Lower lobe of right lung (tissue), 2 donors: ENCODE results near the gene CTNNA3. TPM values are rescaled to one million over a fixed set of nuclear protein-coding genes. Genes with fewer than 3 reads are reported as not detected.

Source experiments
- ATAC-seq, 2 donors: fragments of 200-7000 bp; cut with Tn5 transposase; one replicate each; pipeline ENCODE4 v1.9.1; 2020 to 2022; ENCODE audit warnings: mild to moderate bottlenecking in 2 of 2, moderate library complexity in 2 of 2
- DNase-seq: peaks from one replicate; pipeline ENCODE4 v3.0.0-alpha.2; 2020
- H3K27ac ChIP-seq: fragments of 200-600 bp; one replicate; pipeline ENCODE4 v1.8.0; 2022
- H3K27me3 ChIP-seq: fragments of 200-600 bp; one replicate; pipeline ENCODE4 v1.8.0; 2022; ENCODE audit warnings: low read depth
- H3K36me3 ChIP-seq: fragments of 200-600 bp; one replicate; pipeline ENCODE4 v1.8.0; 2022; ENCODE audit warnings: mild to moderate bottlenecking
- H3K4me1 ChIP-seq: fragments of 200-600 bp; one replicate; pipeline ENCODE4 v1.8.0; 2022
- H3K4me3 ChIP-seq: fragments of 200-600 bp; one replicate; pipeline ENCODE4 v1.8.0; 2022; ENCODE audit warnings: mild to moderate bottlenecking
- H3K9me3 ChIP-seq: fragments of 200-600 bp; one replicate; pipeline ENCODE4 v1.8.0; 2022
- intact Hi-C: fragments of 100-400 bp; cut with DNase I; formaldehyde crosslinking; loops from one replicate; pipeline ENCODE4 v1.11.0; 2022
- total RNA-seq: library from RNA; stranded (reverse); fragmentation: NEBNext Ultra II Directional; extraction: Animal tissue kit (Norgen Biotek cat#: 25700); gene quantifications from one replicate; pipeline ENCODE4 v1.2.1, GENCODE V29; 2021
- TF ChIP-seq, protein P1 (sequence below): fragments of 200-600 bp; IDR thresholded peaks from one replicate; pipeline ENCODE4 v1.8.0; 2022; ENCODE audit warnings: antibody characterized with exemption, mild to moderate bottlenecking
- donor health status: DM: no; HTN: yes; CAD: no; lungs with severe emphysema.

Gene CTNNA3
- total RNA-seq, 1 donor from 2014 or later: not detected

- Histone ChIP-seq H3K4me1 (no peaks in the 10 kb centered on the region), H3K9me3 (no peaks in the 10 kb centered on the region), H3K27ac (no peak overlapping the region), H3K4me3 (no peak overlapping the region), H3K36me3 (no peaks in the 10 kb centered on the region), H3K27me3 (no peaks in the 10 kb centered on the region)
- TF ChIP-seq, protein P1, sequence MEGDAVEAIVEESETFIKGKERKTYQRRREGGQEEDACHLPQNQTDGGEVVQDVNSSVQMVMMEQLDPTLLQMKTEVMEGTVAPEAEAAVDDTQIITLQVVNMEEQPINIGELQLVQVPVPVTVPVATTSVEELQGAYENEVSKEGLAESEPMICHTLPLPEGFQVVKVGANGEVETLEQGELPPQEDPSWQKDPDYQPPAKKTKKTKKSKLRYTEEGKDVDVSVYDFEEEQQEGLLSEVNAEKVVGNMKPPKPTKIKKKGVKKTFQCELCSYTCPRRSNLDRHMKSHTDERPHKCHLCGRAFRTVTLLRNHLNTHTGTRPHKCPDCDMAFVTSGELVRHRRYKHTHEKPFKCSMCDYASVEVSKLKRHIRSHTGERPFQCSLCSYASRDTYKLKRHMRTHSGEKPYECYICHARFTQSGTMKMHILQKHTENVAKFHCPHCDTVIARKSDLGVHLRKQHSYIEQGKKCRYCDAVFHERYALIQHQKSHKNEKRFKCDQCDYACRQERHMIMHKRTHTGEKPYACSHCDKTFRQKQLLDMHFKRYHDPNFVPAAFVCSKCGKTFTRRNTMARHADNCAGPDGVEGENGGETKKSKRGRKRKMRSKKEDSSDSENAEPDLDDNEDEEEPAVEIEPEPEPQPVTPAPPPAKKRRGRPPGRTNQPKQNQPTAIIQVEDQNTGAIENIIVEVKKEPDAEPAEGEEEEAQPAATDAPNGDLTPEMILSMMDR: no peak
- ATAC-seq: no peak
- intact Hi-C loops: no loop called here
- DNase-seq: no peak
Observed at GRCh38 chr10:66629996-66630395, 1066.0 kb downstream of the CTNNA3 start.

- Histone ChIP-seq H3K4me3 (no peak overlapping the region), H3K36me3 (no peaks in the 10 kb centered on the region), H3K9me3 (no peaks in the 10 kb centered on the region), H3K4me1 (no peaks in the 10 kb centered on the region), H3K27me3 (no peaks in the 10 kb centered on the region), H3K27ac (no peak overlapping the region)
- DNase-seq (no peak), ATAC-seq (no peak)
- intact Hi-C loops: no loop called here
- TF ChIP-seq, protein P1: no peak
Observed at GRCh38 chr10:66627156-66627555, 1068.8 kb downstream of the CTNNA3 start.

GRCh38 chr10:66625709-66626590, 1070.0 kb downstream of the CTNNA3 start:
- Histone ChIP-seq H3K4me1 (no peaks in the 10 kb centered on the region), H3K27me3 (no peaks in the 10 kb centered on the region), H3K27ac (no peak overlapping the region), H3K4me3 (no peak overlapping the region), H3K9me3 (no peaks in the 10 kb centered on the region), H3K36me3 (no peaks in the 10 kb centered on the region)
- TF ChIP-seq, protein P1: no peak
- DNase-seq: no peak
- intact Hi-C loops: no loop called here
- no peak for ATAC-seq

GRCh38 chr10:66622050-66622449, 1073.9 kb downstream of the CTNNA3 start:
- H3K4me3 ChIP-seq: no peak overlapping the region
- H3K27ac ChIP-seq: no peak overlapping the region
- ATAC-seq: no peak
- H3K36me3 ChIP-seq: no peaks in the 10 kb centered on the region
- no peaks in the 10 kb centered on the region for H3K27me3 ChIP-seq
- intact Hi-C loops: no loop called here
- no peaks in the 10 kb centered on the region for H3K4me1 ChIP-seq
- no peaks in the 10 kb centered on the region for H3K9me3 ChIP-seq
- TF ChIP-seq, protein P1: no peak
- no peak for DNase-seq

DNA sequence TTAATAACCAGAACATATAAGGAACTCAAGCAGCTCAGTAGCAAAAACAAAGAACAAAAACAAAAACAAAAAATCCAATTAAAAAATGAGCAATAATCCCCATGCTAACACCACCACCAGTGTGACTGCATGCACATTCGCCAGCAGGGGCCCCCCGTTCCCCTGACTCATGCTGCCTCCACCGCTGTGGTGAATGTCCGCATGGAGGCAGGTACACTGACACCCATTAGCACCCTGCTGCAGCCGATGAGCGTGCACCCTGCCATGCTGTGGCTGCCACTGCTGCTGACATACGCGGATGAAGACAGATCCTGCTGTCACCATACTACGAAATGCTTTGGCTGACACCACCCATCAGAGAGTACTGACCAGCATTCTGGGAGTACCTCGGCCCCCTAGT, 1091.8 kb downstream of the CTNNA3 start:
- intact Hi-C loops: no loop called here
- H3K4me1 ChIP-seq: no peaks in the 10 kb centered on the region
- ATAC-seq: no peak

More for the DNA sequence above, 1091.8 kb downstream of the CTNNA3 start:
- no peaks in the 10 kb centered on the region for H3K27me3 ChIP-seq
- DNase-seq: no peak
- no peak overlapping the region for H3K27ac ChIP-seq
- H3K36me3 ChIP-seq: no peaks in the 10 kb centered on the region
- H3K4me3 ChIP-seq: no peak overlapping the region
- peaks cover 5% of the 10 kb centered on the region for H3K9me3 ChIP-seq
- TF ChIP-seq, protein P1: no peak
